GM12878 (cell line): Measurements from ENCODE around the gene FAM89A. TPM values are rescaled to one million over a fixed set of nuclear protein-coding genes. Genes with fewer than 3 reads are reported as not detected.

Source experiments
- ATAC-seq: fragments of 200-7000 bp; cut with Tn5 transposase; 3 replicates; pipeline ENCODE4 v1.9.1; 2020; ENCODE audit warnings: mild to moderate bottlenecking, moderate library complexity
- BruUV-seq: library from RNA; stranded (reverse); fragments of 400-500 nt; replicated peaks from 2 replicates; lab custom pipeline; 2021; lab: Mats Ljungman, UMichigan
- CTCF ChIA-PET: fragments of 300-600 bp; sonication (Branson Sonifier 250); formaldehyde crosslinking; extraction: SDS; loops from one replicate; lab custom pipeline; 2021; ENCODE audit warnings: inconsistent platforms; lab: Yijun Ruan, JAX
- POLR2A ChIA-PET: fragments of 350-600 bp; formaldehyde crosslinking; extraction: SDS; loops from one replicate; lab custom pipeline; 2021; ENCODE audit warnings: inconsistent platforms; lab: Charles Lee
- RAD21 ChIA-PET: fragments of 300-600 bp; sonication (Branson Sonifier 250); formaldehyde crosslinking; loops from one replicate; lab custom pipeline; 2023; ENCODE audit warnings: antibody characterized with exemption; ENCODE audit not compliant: unreplicated experiment; lab: Charles Lee
- SMC1A ChIA-PET: fragments of 300-600 bp; sonication (Branson Sonifier 250); formaldehyde crosslinking; loops from one replicate; lab custom pipeline; 2023; ENCODE audit not compliant: unreplicated experiment, uncharacterized antibody; lab: Charles Lee
- DNase-seq: peaks from one replicate; pipeline ENCODE4 v3.0.0-alpha.2; 2011; ENCODE audit warnings: low read depth, low spot score
- FAIRE-seq: peaks from 3 replicates; lab custom pipeline; 2011; peaks lifted over from hg19 to GRCh38; lab: Jason Lieb, UNC
- H2AFZ ChIP-seq: 2 replicates; pipeline ENCODE4 v1.6.0; 2011; ENCODE audit warnings: low read depth, low read length, control low read depth; ENCODE audit not compliant: control insufficient read depth
- H3K27ac ChIP-seq: 2 replicates; pipeline ENCODE4 v1.5.1; 2011; ENCODE audit warnings: control low read depth; ENCODE audit not compliant: control insufficient read depth, insufficient read depth
- H3K27me3 ChIP-seq, 2 experiments: replicated peaks in 1 of 2; 2 replicates each; pipeline versions ENCODE4 v1.6.0 to v1.6.1; 2011; ENCODE audit warnings: low read length in 1 of 2; ENCODE audit not compliant: control insufficient read depth in 2 of 2, insufficient read depth in 2 of 2
- H3K36me3 ChIP-seq, 2 experiments: 2 replicates each; pipeline ENCODE4 v1.5.1; 2011; ENCODE audit warnings: low read length in 1 of 2; ENCODE audit not compliant: control insufficient read depth in 2 of 2, insufficient read depth in 2 of 2
- H3K4me1 ChIP-seq: 2 replicates; pipeline ENCODE4 v1.6.1; 2011; ENCODE audit warnings: mild to moderate bottlenecking, low read length, moderate library complexity, mixed read lengths; ENCODE audit not compliant: control insufficient read depth, insufficient read depth
- H3K4me2 ChIP-seq: 2 replicates; pipeline ENCODE4 v1.6.0; 2011; ENCODE audit warnings: control low read depth; ENCODE audit not compliant: control insufficient read depth, insufficient read depth
- H3K4me3 ChIP-seq: fragments of 200-600 bp; sonication (generic); 2 replicates; pipeline ENCODE4 v1.5.1; 2016
- H3K79me2 ChIP-seq: 2 replicates; pipeline ENCODE4 v1.6.0; 2011; ENCODE audit warnings: low read length; ENCODE audit not compliant: control insufficient read depth, insufficient read depth
- H3K9ac ChIP-seq: 2 replicates; pipeline ENCODE4 v1.8.0; 2011; ENCODE audit warnings: low read length, control low read depth, mixed read lengths; ENCODE audit not compliant: control insufficient read depth, insufficient read depth
- H3K9me3 ChIP-seq: replicated peaks from 3 replicates; pipeline ENCODE4 v1.5.1; 2011; ENCODE audit warnings: mild to moderate bottlenecking, low read length; ENCODE audit not compliant: control insufficient read depth, insufficient read depth
- H4K20me1 ChIP-seq: 2 replicates; pipeline ENCODE4 v1.6.0; 2011; ENCODE audit not compliant: control insufficient read depth, insufficient read depth
- ASH2L ChIP-seq: fragments of 300-600, 200-600 bp; sonication (generic); IDR thresholded peaks from 2 replicates; pipeline ENCODE4 v1.6.1; 2017; ENCODE audit warnings: low read depth, mild to moderate bottlenecking, borderline replicate concordance
- E2F4 ChIP-seq: IDR thresholded peaks from 2 replicates; pipeline ENCODE4 v1.6.1; 2012; ENCODE audit warnings: low read depth, low read length, improper control_type of control experiment
- GATAD2B ChIP-seq: fragments of 450-650 bp; conservative IDR thresholded peaks from 2 replicates; pipeline ENCODE4 v1.6.1; 2017; ENCODE audit warnings: low read depth, mild to moderate bottlenecking, moderate library complexity
- NFYB ChIP-seq: IDR thresholded peaks from 2 replicates; pipeline ENCODE4 v1.6.1; 2011; ENCODE audit warnings: low read depth, mild to moderate bottlenecking, low read length, improper control_type of control experiment, moderate library complexity; ENCODE audit not compliant: insufficient read depth
- PML ChIP-seq: IDR thresholded peaks from 2 replicates; pipeline ENCODE4 v1.6.1; 2012; ENCODE audit warnings: low read length, inconsistent platforms
- POLR2A ChIP-seq: IDR thresholded peaks from 2 replicates; pipeline ENCODE4 v1.6.1; 2011; ENCODE audit warnings: low read depth, mild to moderate bottlenecking, low read length
- RCOR1 ChIP-seq: conservative IDR thresholded peaks from 2 replicates; pipeline ENCODE4 v1.6.1; 2012; ENCODE audit warnings: low read depth, low read length, improper control_type of control experiment
- RELB ChIP-seq: fragments of 450-650 bp; IDR thresholded peaks from 2 replicates; pipeline ENCODE4 v1.6.1; 2017; ENCODE audit warnings: low read depth, mild to moderate bottlenecking, moderate library complexity
- SPI1 ChIP-seq: IDR thresholded peaks from 2 replicates; pipeline ENCODE4 v1.6.1; 2011; ENCODE audit warnings: low read depth, mild to moderate bottlenecking, low read length, moderate library complexity, borderline replicate concordance; ENCODE audit not compliant: insufficient read depth
- YY1 ChIP-seq: IDR thresholded peaks from 2 replicates; pipeline ENCODE4 v1.6.1; 2011; ENCODE audit warnings: low read depth, mild to moderate bottlenecking, low read length
- WGBS: methylation state at CpG from one replicate; pipeline ENCODE4 v1.1.6; 2016; ENCODE audit warnings: low lambda C conversion rate; ENCODE audit not compliant: insufficient replicate concordance, insufficient coverage; ENCODE audit errors: missing lambda C conversion rate; 5-methylcytosine and 5-hydroxymethylcytosine counted together
- in situ Hi-C: fragments of 300-500 bp; cut with MboI; formaldehyde crosslinking; loops from 9 replicates; pipeline ENCODE4 v1.14.3; 2018; ENCODE audit warnings: mixed read lengths
- intact Hi-C: fragments of 100-400 bp; cut with micrococcal nuclease; formaldehyde crosslinking; loops from one replicate; pipeline ENCODE4 v1.14.2; 2022; ENCODE audit not compliant: unreplicated experiment
- polyA plus RNA-seq, 11 experiments: library from polyadenylated mRNA; depleted of rRNA in 4 of 11; unstranded in 6 of 11; stranded (reverse) in 5 of 11; fragments of >200 nt; fragmentation: Nextera tagmentation in 4 of 11; fragmentation: Illumina TruSeq in 1 of 11; extraction: Ambion mirVana in 4 of 11; extraction: Trizol in 1 of 11; gene quantifications; 1 replicate in 1 of 11; 2 replicates in 10 of 11; pipeline versions ENCODE4 v1.2.1 to v1.2.3, GENCODE V29; 2011 to 2016; ENCODE audit warnings: inconsistent platforms in 2 of 11, missing spikeins in 2 of 11, low read depth in 1 of 11
- total RNA-seq, 4 experiments: library from RNA; depleted of rRNA in 3 of 4; stranded (reverse); fragments of >200 nt in 3 of 4; fragmentation: Illumina TruSeq in 1 of 4; extraction: Trizol in 1 of 4; gene quantifications; 2 replicates each; pipeline versions ENCODE4 v1.2.1 to v1.2.3, GENCODE V29; 2013 to 2021
- TF ChIP-seq, protein P1 (sequence below): fragments of 450-650 bp; IDR thresholded peaks from 2 replicates; pipeline ENCODE4 v1.6.1; 2017; ENCODE audit warnings: antibody characterized with exemption, mild to moderate bottlenecking, moderate library complexity
- TF ChIP-seq, protein P2 (sequence below): IDR thresholded peaks from 2 replicates; pipeline ENCODE4 v1.6.1; 2011; ENCODE audit warnings: borderline replicate concordance, low read depth, mild to moderate bottlenecking, moderate library complexity, low read length; ENCODE audit not compliant: insufficient read depth, poor library complexity, severe bottlenecking
- TF ChIP-seq, protein P3 (sequence below): fragments of 450-650 bp; IDR thresholded peaks from 2 replicates; pipeline ENCODE4 v1.6.1; 2016; ENCODE audit warnings: mild to moderate bottlenecking, moderate library complexity, borderline replicate concordance

Gene FAM89A
- total and polyA plus RNA-seq, 10 of the 15 experiments (the other 5 are each of a cell fraction or from before 2014, with no cell fraction given) = 0.06 to 0.72 (median 0.14) TPM; not detected in 4

- ChIA-PET POLR2A (no interaction called here), CTCF (no interaction called here), SMC1A (no interaction called here), RAD21 (no interaction called here)
- Histone ChIP-seq H3K4me2 (no peak overlapping the region), H2AFZ (no peak overlapping the region), H3K9me3 (no peaks in the 10 kb centered on the region), H3K27ac (no peak overlapping the region), H3K36me3 (no peaks in the 10 kb centered on the region), H3K79me2 (peaks cover 22% of the 10 kb centered on the region), H3K27me3 (no peaks in the 10 kb centered on the region), H3K4me1 (peaks cover 7% of the 10 kb centered on the region; the same call in 1 of the 2 replicates), H4K20me1 (no peaks in the 10 kb centered on the region), H3K4me3 (no peak overlapping the region), H3K9ac (no peak overlapping the region)
- no TSS peak for BruUV-seq
- ATAC-seq (no peak), DNase-seq (no peak), FAIRE-seq (no peak)
- in situ Hi-C loops = no loop called here
- intact Hi-C loops = no loop called here
- 100% methylated on average over 5 of the region's 5 CpGs for WGBS
- TF ChIP-seq GATAD2B = no peak
- TF ChIP-seq, protein P1, sequence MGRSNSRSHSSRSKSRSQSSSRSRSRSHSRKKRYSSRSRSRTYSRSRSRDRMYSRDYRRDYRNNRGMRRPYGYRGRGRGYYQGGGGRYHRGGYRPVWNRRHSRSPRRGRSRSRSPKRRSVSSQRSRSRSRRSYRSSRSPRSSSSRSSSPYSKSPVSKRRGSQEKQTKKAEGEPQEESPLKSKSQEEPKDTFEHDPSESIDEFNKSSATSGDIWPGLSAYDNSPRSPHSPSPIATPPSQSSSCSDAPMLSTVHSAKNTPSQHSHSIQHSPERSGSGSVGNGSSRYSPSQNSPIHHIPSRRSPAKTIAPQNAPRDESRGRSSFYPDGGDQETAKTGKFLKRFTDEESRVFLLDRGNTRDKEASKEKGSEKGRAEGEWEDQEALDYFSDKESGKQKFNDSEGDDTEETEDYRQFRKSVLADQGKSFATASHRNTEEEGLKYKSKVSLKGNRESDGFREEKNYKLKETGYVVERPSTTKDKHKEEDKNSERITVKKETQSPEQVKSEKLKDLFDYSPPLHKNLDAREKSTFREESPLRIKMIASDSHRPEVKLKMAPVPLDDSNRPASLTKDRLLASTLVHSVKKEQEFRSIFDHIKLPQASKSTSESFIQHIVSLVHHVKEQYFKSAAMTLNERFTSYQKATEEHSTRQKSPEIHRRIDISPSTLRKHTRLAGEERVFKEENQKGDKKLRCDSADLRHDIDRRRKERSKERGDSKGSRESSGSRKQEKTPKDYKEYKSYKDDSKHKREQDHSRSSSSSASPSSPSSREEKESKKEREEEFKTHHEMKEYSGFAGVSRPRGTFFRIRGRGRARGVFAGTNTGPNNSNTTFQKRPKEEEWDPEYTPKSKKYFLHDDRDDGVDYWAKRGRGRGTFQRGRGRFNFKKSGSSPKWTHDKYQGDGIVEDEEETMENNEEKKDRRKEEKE = no peak
- TF ChIP-seq RCOR1 = no peak
- no peak for TF ChIP-seq NFYB
- TF ChIP-seq PML = no peak
- no peak for TF ChIP-seq POLR2A
- TF ChIP-seq, protein P2, sequence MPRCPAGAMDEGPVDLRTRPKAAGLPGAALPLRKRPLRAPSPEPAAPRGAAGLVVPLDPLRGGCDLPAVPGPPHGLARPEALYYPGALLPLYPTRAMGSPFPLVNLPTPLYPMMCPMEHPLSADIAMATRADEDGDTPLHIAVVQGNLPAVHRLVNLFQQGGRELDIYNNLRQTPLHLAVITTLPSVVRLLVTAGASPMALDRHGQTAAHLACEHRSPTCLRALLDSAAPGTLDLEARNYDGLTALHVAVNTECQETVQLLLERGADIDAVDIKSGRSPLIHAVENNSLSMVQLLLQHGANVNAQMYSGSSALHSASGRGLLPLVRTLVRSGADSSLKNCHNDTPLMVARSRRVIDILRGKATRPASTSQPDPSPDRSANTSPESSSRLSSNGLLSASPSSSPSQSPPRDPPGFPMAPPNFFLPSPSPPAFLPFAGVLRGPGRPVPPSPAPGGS = no peak
- no peak for TF ChIP-seq RELB
- TF ChIP-seq SPI1 = no peak
- TF ChIP-seq, protein P3, sequence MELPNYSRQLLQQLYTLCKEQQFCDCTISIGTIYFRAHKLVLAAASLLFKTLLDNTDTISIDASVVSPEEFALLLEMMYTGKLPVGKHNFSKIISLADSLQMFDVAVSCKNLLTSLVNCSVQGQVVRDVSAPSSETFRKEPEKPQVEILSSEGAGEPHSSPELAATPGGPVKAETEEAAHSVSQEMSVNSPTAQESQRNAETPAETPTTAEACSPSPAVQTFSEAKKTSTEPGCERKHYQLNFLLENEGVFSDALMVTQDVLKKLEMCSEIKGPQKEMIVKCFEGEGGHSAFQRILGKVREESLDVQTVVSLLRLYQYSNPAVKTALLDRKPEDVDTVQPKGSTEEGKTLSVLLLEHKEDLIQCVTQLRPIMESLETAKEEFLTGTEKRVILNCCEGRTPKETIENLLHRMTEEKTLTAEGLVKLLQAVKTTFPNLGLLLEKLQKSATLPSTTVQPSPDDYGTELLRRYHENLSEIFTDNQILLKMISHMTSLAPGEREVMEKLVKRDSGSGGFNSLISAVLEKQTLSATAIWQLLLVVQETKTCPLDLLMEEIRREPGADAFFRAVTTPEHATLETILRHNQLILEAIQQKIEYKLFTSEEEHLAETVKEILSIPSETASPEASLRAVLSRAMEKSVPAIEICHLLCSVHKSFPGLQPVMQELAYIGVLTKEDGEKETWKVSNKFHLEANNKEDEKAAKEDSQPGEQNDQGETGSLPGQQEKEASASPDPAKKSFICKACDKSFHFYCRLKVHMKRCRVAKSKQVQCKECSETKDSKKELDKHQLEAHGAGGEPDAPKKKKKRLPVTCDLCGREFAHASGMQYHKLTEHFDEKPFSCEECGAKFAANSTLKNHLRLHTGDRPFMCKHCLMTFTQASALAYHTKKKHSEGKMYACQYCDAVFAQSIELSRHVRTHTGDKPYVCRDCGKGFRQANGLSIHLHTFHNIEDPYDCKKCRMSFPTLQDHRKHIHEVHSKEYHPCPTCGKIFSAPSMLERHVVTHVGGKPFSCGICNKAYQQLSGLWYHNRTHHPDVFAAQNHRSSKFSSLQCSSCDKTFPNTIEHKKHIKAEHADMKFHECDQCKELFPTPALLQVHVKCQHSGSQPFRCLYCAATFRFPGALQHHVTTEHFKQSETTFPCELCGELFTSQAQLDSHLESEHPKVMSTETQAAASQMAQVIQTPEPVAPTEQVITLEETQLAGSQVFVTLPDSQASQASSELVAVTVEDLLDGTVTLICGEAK = no peak
- no peak for TF ChIP-seq ASH2L
- TF ChIP-seq YY1 = no peak
- no peak for TF ChIP-seq E2F4
These were observed 56.2 kb downstream of the FAM89A start for GRCh38 chr1:230983811-230984210.
